GM18873 (cell line): ENCODE data around the gene EFNA5.

Source experiments
- ATAC-seq: cut with Tn5 transposase; IDR thresholded peaks from one replicate; pipeline ENCODE4 v1.9.1; 2021; ENCODE audit warnings: mild to moderate bottlenecking, moderate library complexity, moderate number of reproducible peaks; ENCODE audit not compliant: unreplicated experiment, low FRiP score

Gene EFNA5

DNA sequence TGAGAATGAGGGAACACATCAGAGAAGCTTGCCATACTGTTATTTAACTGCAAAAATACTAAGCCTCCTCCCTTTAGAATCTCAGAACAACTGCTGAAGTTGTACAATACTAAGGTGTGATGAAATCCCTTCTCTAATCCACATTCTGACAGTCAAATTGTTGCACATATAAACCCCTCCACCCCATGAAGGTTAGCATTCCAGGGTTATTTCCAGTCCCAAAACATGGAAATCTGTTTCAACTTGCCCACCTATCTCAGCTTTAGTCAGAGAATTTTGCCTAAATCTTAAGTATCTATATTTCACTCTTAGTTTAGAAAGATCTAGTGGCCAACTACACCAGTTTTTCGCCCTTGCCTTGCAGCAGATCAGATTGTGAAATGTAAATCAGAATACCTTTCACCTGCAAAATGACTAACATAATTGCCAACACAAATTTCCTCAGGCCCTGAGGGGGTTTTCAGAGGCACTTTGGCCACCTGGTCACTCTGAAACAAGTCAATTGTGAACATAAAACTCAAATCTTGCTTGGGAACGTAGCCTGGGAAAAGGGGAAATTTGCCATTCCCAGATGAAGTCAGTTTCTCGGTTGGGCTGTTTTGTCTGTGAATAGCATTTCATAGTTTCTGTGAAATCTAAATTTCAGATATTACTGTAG is 93.9 kb downstream of the EFNA5 start:
- no peak for ATAC-seq

- ATAC-seq: no peak
Observed at GRCh38 chr5:107576155-107576554, 94.6 kb downstream of the EFNA5 start.

GRCh38 chr5:107574287-107574686 is 96.5 kb downstream of the EFNA5 start:
- ATAC-seq: no peak

- no peak for ATAC-seq
Observed at GRCh38 chr5:107572715-107573368, 97.9 kb downstream of the EFNA5 start.

GRCh38 chr5:107571621-107572536 is 98.9 kb downstream of the EFNA5 start:
- peak; percentile 59 for ATAC-seq

DNA sequence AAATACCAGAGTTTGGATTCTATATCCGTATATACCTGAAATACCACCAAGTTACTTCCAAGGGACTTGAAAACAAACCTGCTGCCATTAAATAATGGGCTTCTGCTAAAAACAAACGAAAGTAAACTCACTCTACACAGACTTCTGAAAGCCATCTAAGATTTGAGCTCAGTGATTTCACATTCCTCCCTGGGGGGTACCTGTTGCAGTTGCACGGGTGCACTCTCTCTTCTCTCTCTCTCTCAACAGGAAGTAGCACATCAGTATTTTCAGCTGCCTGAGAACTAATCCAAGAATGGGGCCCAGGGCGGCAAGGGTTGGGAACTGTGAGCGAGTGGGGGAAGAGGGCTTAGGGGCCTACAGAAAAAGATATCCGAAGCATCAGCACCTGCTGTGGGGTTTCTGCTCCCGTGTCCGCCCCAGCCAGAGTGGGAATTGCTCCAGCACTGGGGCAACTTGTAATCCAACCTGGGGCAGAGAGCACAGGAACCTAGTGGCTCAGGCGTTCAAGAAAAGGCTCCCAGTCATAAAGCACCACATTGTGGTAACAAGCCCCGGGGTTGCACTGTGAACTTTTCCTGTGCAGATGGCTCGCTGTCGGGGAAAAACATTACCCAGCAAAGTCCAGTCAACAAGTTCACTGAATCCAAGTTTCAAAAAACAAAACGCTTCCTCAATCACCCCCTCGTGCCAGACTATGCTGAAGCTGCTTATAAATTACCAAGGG is 99.8 kb downstream of the EFNA5 start:
- ATAC-seq: peak; percentile 91

DNA sequence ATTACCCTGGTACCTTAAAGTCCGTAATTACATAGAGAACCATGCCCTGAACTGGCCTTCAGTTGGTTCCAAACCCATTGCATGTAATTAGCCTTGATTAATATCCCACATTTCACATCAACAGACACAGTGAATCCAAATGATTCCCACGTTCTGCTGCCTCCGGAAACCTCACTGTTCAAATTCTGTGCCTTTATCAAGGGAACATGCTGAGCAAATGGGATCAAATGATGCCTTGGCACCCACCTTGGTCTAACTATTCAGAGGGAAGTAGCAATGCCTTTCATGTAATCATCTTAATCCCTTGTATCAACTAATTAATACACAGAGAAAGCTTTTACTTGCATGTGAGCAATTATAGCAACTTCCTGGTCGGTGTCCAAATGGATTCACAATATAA is 100.6 kb downstream of the EFNA5 start:
- no peak for ATAC-seq

- no peak for ATAC-seq
Observed at GRCh38 chr5:107567901-107568671, 102.7 kb downstream of the EFNA5 start.

GRCh38 chr5:107566986-107567385 is 103.8 kb downstream of the EFNA5 start:
- ATAC-seq: no peak

DNA sequence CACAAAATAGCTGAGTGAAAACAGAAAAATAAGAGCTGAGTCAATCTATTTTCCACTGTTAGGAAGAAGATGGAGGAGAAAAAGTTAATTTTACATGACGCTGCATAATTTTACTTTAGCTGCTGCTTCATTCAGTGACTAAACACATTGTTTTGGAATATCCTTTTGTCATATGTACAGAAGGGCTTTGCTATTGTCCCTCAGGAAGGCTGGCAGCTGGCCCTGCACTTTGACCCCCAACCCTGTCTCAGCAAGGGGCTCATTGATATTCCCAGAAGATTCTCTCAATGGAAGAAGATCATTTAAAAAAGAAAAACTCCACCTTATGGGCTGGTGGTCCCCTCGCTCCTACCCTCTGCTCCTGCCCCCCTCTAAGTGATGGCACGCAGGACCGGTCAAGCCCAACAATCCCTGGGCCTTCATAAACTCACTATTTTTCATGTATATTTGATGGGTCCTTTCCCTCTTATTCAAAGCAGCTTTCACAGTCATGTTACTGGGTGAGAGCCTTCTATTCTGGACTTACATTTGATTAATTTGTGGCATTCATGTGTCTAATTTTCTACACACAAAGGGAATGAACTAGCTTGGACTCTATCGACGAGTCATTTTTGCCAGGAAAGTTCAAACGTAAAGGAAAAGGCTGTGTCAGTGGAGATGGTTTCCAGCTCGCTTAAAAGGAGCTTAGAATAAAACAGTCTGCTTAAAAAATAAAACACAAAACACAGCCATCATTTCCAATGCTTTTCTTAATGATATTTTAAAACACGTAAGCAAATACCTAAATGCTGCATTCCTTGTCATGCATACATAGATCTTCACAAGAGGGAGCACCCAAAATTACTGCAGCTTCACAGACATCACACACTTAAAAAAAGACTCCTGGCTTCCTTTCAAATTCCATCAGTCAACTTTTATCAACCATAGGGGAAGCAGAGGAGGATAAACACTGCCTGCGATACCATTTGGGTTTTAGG is 104.7 kb downstream of the EFNA5 start:
- ATAC-seq: no peak

DNA sequence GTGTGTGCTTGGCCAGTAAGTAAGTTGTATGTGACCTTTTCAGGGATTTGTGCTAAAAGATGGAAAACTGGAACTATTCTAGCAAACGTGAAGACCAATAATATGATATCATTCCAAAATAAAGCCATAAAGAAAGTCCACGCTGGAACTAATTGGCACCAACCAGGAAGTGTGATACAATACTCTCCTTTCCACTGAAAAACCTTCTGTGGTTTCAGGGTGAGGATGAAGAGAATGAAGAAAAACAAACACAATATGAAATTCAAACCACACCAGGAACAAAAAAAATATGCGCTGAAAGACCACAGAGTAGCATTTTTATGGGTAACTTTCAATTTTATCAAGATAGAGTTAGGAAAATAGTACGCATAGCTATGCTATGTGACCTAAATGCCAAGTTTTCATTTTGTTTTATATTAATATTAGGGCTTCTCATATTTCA is 105.8 kb downstream of the EFNA5 start:
- ATAC-seq: no peak

GRCh38 chr5:107563959-107564544 is 106.7 kb downstream of the EFNA5 start:
- no peak for ATAC-seq

DNA sequence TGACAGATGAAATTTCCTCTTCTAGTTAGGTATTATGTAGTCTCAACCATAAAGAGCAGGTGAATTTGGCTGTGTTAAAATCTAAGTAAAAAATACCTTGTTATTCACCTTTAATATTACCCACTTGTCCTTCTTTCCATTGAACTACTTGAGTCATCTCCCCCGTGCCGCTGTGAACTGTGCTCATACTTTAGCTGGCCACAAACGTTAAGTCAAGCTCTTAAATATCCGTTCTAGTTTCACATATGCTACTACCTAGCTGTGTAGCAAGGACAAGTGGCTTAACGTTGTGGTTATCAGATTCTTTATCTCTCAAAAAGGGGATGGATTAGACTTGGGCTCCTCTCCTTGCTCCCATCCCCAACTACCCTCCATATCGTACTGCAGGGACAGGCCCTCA is 110.4 kb downstream of the EFNA5 start:
- ATAC-seq: no peak

GRCh38 chr5:107558823-107559375 is 111.8 kb downstream of the EFNA5 start:
- no peak for ATAC-seq

GRCh38 chr5:107557051-107557658 is 113.6 kb downstream of the EFNA5 start:
- ATAC-seq: no peak

- no peak for ATAC-seq
Observed at GRCh38 chr5:107556575-107556974, 114.2 kb downstream of the EFNA5 start.

DNA sequence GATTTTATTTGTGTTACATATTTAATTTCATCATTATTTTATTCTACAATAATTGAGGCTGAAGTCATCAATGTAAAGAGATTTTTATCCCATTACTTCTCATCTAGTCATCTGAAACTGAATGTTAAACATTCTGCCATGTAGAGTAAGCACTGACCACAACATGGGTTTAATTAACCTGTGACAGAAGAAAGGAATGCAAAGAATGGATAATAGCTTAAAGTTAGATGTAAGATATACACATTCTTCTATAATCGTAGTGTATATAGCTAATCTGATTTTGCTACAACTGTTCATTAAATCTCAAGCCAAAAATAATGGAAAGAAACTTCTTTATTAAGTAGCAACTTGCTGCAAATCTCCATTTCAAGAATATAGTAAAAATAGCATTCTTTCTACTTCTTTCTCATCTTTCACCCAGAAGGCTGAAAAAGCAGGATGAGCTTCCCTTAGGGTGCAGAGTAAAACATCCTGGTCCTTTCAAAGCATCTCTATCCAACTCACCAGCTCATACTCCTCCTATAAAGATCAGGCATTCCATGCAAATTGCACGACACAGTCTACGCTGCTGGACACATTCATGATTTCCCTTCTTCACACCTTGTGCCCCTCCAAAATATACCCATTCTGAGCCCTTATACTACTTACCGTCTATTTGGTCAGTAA is 115.2 kb downstream of the EFNA5 start:
- ATAC-seq: no peak
